ENCODE results near the gene HMGA1. TPM values are rescaled to one million over a fixed set of nuclear protein-coding genes. Genes with fewer than 3 reads are reported as not detected.

HMGA1 gene
- total and polyA plus RNA-seq, 2 of the 13 experiments (the other 11 are each of a cell fraction or from before 2014, with no cell fraction given), result 117 to 145 TPM

GRCh38 chr6:34276881-34277762 lies 40.4 kb downstream of the HMGA1 start (continued):
- TF ChIP-seq DDIT3 (CRISPR knock-in tag; IDR thresholded peaks at IDR 0.05) (no peak), ZNF274 (CRISPR knock-in tag; IDR thresholded peaks at IDR 0.05) (0 out of 2 replicates have a peak, but pooled peaks have one; percentile 33), ZNF354B (CRISPR knock-in tag; IDR thresholded peaks at IDR 0.05) (no peak), TEAD3 (CRISPR knock-in tag; optimal IDR thresholded peaks at IDR 0.05; ENCODE audit: borderline replicate concordance) (peak; percentile 97), ZNF484 (CRISPR knock-in tag; IDR thresholded peaks at IDR 0.05; ENCODE audit: borderline replicate concordance, low read depth) (no peak), LRRFIP1 (CRISPR knock-in tag; conservative IDR thresholded peaks at IDR 0.05) (no peak), SRSF9 (IDR thresholded peaks at IDR 0.05; ENCODE audit: borderline replicate concordance, insufficient read depth, low read depth, low read length, poor library complexity, severe bottlenecking) (no peak), ZNF672 (CRISPR knock-in tag; IDR thresholded peaks at IDR 0.05) (no peak), DNMT3B (CRISPR knock-in tag; conservative IDR thresholded peaks at IDR 0.05) (no peak), ZNF333 (CRISPR knock-in tag; IDR thresholded peaks at IDR 0.05; ENCODE audit: borderline replicate concordance) (no peak), POLR2AphosphoS2 (IDR thresholded peaks at IDR 0.05; ENCODE audit: low read depth, low read length) (no peak), NCOA2 (CRISPR knock-in tag; IDR thresholded peaks at IDR 0.05) (peak; percentile 73), ARID4A (CRISPR knock-in tag; IDR thresholded peaks at IDR 0.05; ENCODE audit: borderline replicate concordance) (peak; percentile 52; the same call in 1 of the 2 replicates), ZNF280D (CRISPR knock-in tag; IDR thresholded peaks at IDR 0.05) (no peak), YEATS4 (CRISPR knock-in tag; IDR thresholded peaks at IDR 0.05; ENCODE audit: borderline replicate concordance) (no peak), PLSCR1 (CRISPR knock-in tag; IDR thresholded peaks at IDR 0.05; ENCODE audit: borderline replicate concordance) (no peak), ZSCAN30 (CRISPR knock-in tag; IDR thresholded peaks at IDR 0.05) (no peak)

Data from HepG2 (cell line).